Heart left ventricle (tissue), 16 donors: ENCODE measurements around the gene ASTE1. TPM values are rescaled to one million over a fixed set of nuclear protein-coding genes. Genes with fewer than 3 reads are reported as not detected.
"Not testable (repeated sequence)": the region's sequence is repeated elsewhere in the genome, so short reads cannot be mapped to it uniquely, and the experiment has no call there.

Experiments
- ATAC-seq, 4 donors: fragments of 200-7000 bp; cut with Tn5 transposase; one replicate each; pipeline ENCODE4 v1.9.1; 2020 to 2022; ENCODE audit warnings: moderate library complexity in 4 of 4, mild to moderate bottlenecking in 3 of 4, moderate number of reproducible peaks in 1 of 4
- DNase-seq, 5 donors: peaks; one replicate each; pipeline ENCODE4 v3.0.0-alpha.2; 2020
- H3K27ac ChIP-seq, 12 donors: fragments of 200-600 bp; sonication (generic) in 4 of 12; one replicate each; pipeline versions ENCODE4 v1.5.0 to v1.8.0; 2016 to 2022; ENCODE audit warnings: mild to moderate bottlenecking in 2 of 12
- H3K27me3 ChIP-seq, 9 donors: fragments of 200-600 bp; sonication (generic) in 2 of 9; one replicate each; pipeline versions ENCODE4 v1.5.1 to v1.8.0; 2016 to 2022; ENCODE audit warnings: mild to moderate bottlenecking in 3 of 9
- H3K36me3 ChIP-seq, 9 donors: fragments of 200-600 bp; sonication (generic) in 2 of 9; one replicate each; pipeline versions ENCODE4 v1.5.0 to v1.8.0; 2018 to 2022; ENCODE audit warnings: mild to moderate bottlenecking in 2 of 9
- H3K4me1 ChIP-seq, 12 donors: fragments of 200-600 bp; sonication (generic) in 4 of 12; one replicate each; pipeline versions ENCODE4 v1.5.0 to v1.8.0; 2016 to 2022; ENCODE audit warnings: mild to moderate bottlenecking in 3 of 12
- H3K4me3 ChIP-seq, 12 donors: fragments of 200-600 bp; sonication (generic) in 4 of 12; one replicate each; pipeline versions ENCODE4 v1.5.0 to v1.8.0; 2017 to 2022; ENCODE audit warnings: mild to moderate bottlenecking in 9 of 12, moderate library complexity in 4 of 12
- H3K9me3 ChIP-seq, 12 donors: fragments of 200-600 bp; sonication (generic) in 4 of 12; one replicate each; pipeline versions ENCODE4 v1.5.0 to v1.8.0; 2016 to 2022; ENCODE audit warnings: mild to moderate bottlenecking in 1 of 12
- CTCF ChIP-seq, 12 donors: fragments of 200-600 bp; sonication (generic) in 4 of 12; IDR thresholded peaks; one replicate each; pipeline versions ENCODE4 v1.5.0 to v1.8.0; 2018 to 2022; ENCODE audit warnings: antibody characterized with exemption in 12 of 12, mild to moderate bottlenecking in 5 of 12
- POLR2A ChIP-seq, 2 donors: fragments of 450-650 bp; IDR thresholded peaks; one replicate each; pipeline ENCODE4 v1.6.1; 2017; ENCODE audit warnings: antibody characterized with exemption in 2 of 2, mild to moderate bottlenecking in 2 of 2, moderate library complexity in 2 of 2
- WGBS, 4 donors: extraction: QIAGEN DNeasy Blood & Tissue Kit in 2 of 4; methylation state at CpG; one replicate each; pipeline versions ENCODE4 v1.1.5 to v1.1.7; 2013 to 2018; 5-methylcytosine and 5-hydroxymethylcytosine counted together
- intact Hi-C, 10 donors: fragments of 100-400 bp; cut with DNase I; formaldehyde crosslinking; loops; one replicate each; pipeline versions ENCODE4 v1.11.1 to v1.14.2; 2022
- polyA plus RNA-seq, 2 donors: library from polyadenylated mRNA; stranded (reverse); fragments of 200-250 nt; gene quantifications; one replicate each; pipeline ENCODE4 v1.2.3, GENCODE V29; 2013
- total RNA-seq, 9 donors: library from RNA; depleted of rRNA in 2 of 9; stranded (reverse); fragments of >200 nt in 2 of 9; fragmentation: NEBNext Ultra II Directional in 3 of 9; extraction: Animal tissue kit (Norgen Biotek cat#: 25700) in 3 of 9; gene quantifications; one replicate each; pipeline versions ENCODE4 v1.1.0 to v1.2.4, GENCODE V29; 2016 to 2023
- donor health status: ischemic (EF 13 %, LVEDD 7.1; RV severe dilation, severe dysfunction).
- donor health status: healthy with polysubstance abuse.
- donor health status: DM: no; HTN: yes; CAD: no.
- donor health status: DM: no; HTN: no; CAD: no.
- donor health status: ischemic (EF 25% LVEDD 6.9; RV normal size, moderate dysfunction).
- donor health status: ischemic (EF 25% LVEDD 5.7; RV mildly dilated, moderate dysfunction).
- donor health status: healthy.
- donor health status: DM: yes; HTN: yes; CAD: no.
- donor health status: ischemic (EF 35%, LVEDD 5.7; RV mildly dilated, moderate dysfunction).
- donor health status: nonischemic (EF 11% LVEDD 7.7; RV severe dilation, severe dysfunction).
- donor health status: DM: yes; HTN: yes; CAD: no.
- donor health status: PGD.
- donor health status: ischemic (EF 29% LVEDD 5.4; RV normal size, mild dysfunction).
- donor health status: nonischemic (EF 23%, LVEDD 6.1; RV moderate dilation, normal function).

Gene ASTE1
- total and polyA plus RNA-seq, 11 donors: 1.4 to 5.7 (median 3.1) TPM

GRCh38 chr3:130975251-130975650, 51.4 kb downstream of the ASTE1 start:
- Histone ChIP-seq H3K27ac (no peak overlapping the region), H3K27me3 (no peaks in the 10 kb centered on the region), H3K4me3 (no peak overlapping the region), H3K4me1 (peaks cover 0 to 4% (median 0%) of the 10 kb centered on the region in 12 donors), H3K36me3 (peaks cover 0 to 96% (median 49%) of the 10 kb centered on the region in 9 donors), H3K9me3 (no peaks in the 10 kb centered on the region)
- no peak for TF ChIP-seq CTCF (IDR thresholded peaks at IDR 0.05)
- no peak for TF ChIP-seq POLR2A (IDR thresholded peaks at IDR 0.05)
- intact Hi-C loops: no loop called here
- DNase-seq (no peak), ATAC-seq (peak in 1 of 4 donors; percentile 39)
- 92 to 96% (median 95%) methylated on average over 3 of the region's 3 CpGs for WGBS, 4 donors

GRCh38 chr3:130974201-130974600, 52.4 kb downstream of the ASTE1 start:
- DNase-seq: no peak
- intact Hi-C loops: no loop called here
- 92 to 94% (median 94%) methylated on average over 2 of the region's 2 CpGs for WGBS, 4 donors
- no peaks in the 10 kb centered on the region for H3K9me3 ChIP-seq
- TF ChIP-seq POLR2A (IDR thresholded peaks at IDR 0.05): no peak
- no peak for TF ChIP-seq CTCF (IDR thresholded peaks at IDR 0.05)
- no peaks in the 10 kb centered on the region for H3K27me3 ChIP-seq
- peaks cover 0 to 4% (median 0%) of the 10 kb centered on the region in 12 donors for H3K4me1 ChIP-seq
- no peak overlapping the region for H3K4me3 ChIP-seq
- H3K36me3 ChIP-seq: peaks cover 0 to 94% (median 48%) of the 10 kb centered on the region in 9 donors
- H3K27ac ChIP-seq: no peak overlapping the region
- no peak for ATAC-seq

- Histone ChIP-seq H3K36me3 (peaks cover 0 to 94% (median 50%) of the 10 kb centered on the region in 9 donors), H3K27me3 (no peaks in the 10 kb centered on the region), H3K4me3 (no peak overlapping the region), H3K9me3 (no peaks in the 10 kb centered on the region), H3K27ac (no peak overlapping the region), H3K4me1 (peaks cover 0 to 4% (median 0%) of the 10 kb centered on the region in 12 donors)
- ATAC-seq (no peak), DNase-seq (no peak)
- WGBS, 4 donors: 89 to 97% (median 96%) methylated on average over 5 of the region's 5 CpGs
- no peak for TF ChIP-seq POLR2A (IDR thresholded peaks at IDR 0.05)
- no peak for TF ChIP-seq CTCF (IDR thresholded peaks at IDR 0.05)
- intact Hi-C loops: no loop called here
These were observed 53.2 kb downstream of the ASTE1 start for GRCh38 chr3:130973406-130973805.

- H3K9me3 ChIP-seq, H3K4me1 ChIP-seq, DNase-seq, intact Hi-C loops, H3K4me3 ChIP-seq, H3K27me3 ChIP-seq, H3K27ac ChIP-seq, ATAC-seq: not testable (repeated sequence)
- 93 to 100% (median 97%) methylated on average over 2 of the region's 2 CpGs for WGBS, 4 donors
- peaks cover 0 to 94% (median 56%) of the 10 kb centered on the region in 9 donors for H3K36me3 ChIP-seq
These were observed 54.0 kb downstream of the ASTE1 start for GRCh38 chr3:130972592-130972991.

DNA sequence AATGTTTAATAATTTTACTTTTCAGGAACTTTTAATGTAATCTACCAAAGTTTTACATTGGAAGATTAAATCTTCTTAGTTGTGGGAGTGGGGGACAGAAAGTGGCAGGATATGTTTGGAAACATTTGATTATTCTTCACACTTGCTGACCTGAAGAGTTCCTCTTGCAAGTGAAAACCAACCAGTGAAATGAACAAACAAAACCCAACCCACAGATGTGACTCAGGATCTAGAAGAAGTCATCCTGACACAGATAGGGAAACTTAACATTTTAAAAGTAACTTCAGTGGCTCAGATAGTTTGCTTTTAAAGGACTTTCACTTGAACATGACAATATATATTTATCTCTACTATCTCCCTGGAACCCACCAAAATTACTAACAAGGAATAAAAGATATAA, 55.4 kb downstream of the ASTE1 start:
- no peak overlapping the region for H3K4me3 ChIP-seq
- no peak for DNase-seq
- H3K27ac ChIP-seq: no peak overlapping the region
- no peak for ATAC-seq
- H3K36me3 ChIP-seq: peaks cover 0 to 94% (median 68%) of the 10 kb centered on the region in 9 donors
- intact Hi-C loops: no loop called here
- H3K9me3 ChIP-seq: no peaks in the 10 kb centered on the region
- no peaks in the 10 kb centered on the region for H3K4me1 ChIP-seq
- H3K27me3 ChIP-seq: no peaks in the 10 kb centered on the region
- TF ChIP-seq POLR2A (IDR thresholded peaks at IDR 0.05) (no peak), CTCF (IDR thresholded peaks at IDR 0.05) (no peak)
